ENCODE results near the gene XG. TPM values are rescaled to one million over a fixed set of nuclear protein-coding genes. Genes with fewer than 3 reads are reported as not detected.

Gene XG
- total and polyA plus RNA-seq, 9 of the 15 experiments (the other 6 are each of a cell fraction or from before 2014, with no cell fraction given) = 0.03 to 0.12 TPM; not detected in 7

- intact Hi-C loops (cut with micrococcal nuclease) = no loop called here
- CTCF ChIA-PET (ENCODE audit: low intra/inter-chr PET ratio) = no interaction called here
- TF ChIP-seq HNRNPL (IDR thresholded peaks at IDR 0.05; ENCODE audit: low read depth, low read length) (no peak), ZNF57 (CRISPR knock-in tag; IDR thresholded peaks at IDR 0.05) (no peak), CTCF (IDR thresholded peaks at IDR 0.05 in 2 of 3, conservative IDR thresholded peaks at IDR 0.05 in 1 of 3; ENCODE audit: insufficient read depth in 2 of 3, low read depth in 1 of 3, low read length in 3 of 3) (no peak), ZNF785 (CRISPR knock-in tag; IDR thresholded peaks at IDR 0.05) (no peak), RBM14 (IDR thresholded peaks at IDR 0.05; ENCODE audit: borderline replicate concordance, insufficient read depth, low read depth, low read length) (no peak), HBP1 (CRISPR knock-in tag; IDR thresholded peaks at IDR 0.05) (no peak), ZNF311 (CRISPR knock-in tag; IDR thresholded peaks at IDR 0.05) (no peak), HEY1 (CRISPR knock-in tag; IDR thresholded peaks at IDR 0.05; ENCODE audit: borderline replicate concordance) (no peak), L3MBTL2 (IDR thresholded peaks at IDR 0.05) (no peak), POLR2A (conservative IDR thresholded peaks at IDR 0.05) (no peak), PATZ1 (CRISPR knock-in tag; IDR thresholded peaks at IDR 0.05; ENCODE audit: borderline replicate concordance) (no peak), KLF13 (tag; IDR thresholded peaks at IDR 0.05; ENCODE audit: borderline replicate concordance, low read depth) (no peak), BRF2 (IDR thresholded peaks at IDR 0.05; ENCODE audit: borderline replicate concordance, insufficient read depth, insufficient read length) (no peak), ZNF583 (CRISPR knock-in tag; IDR thresholded peaks at IDR 0.05) (no peak), ZNF146 (CRISPR knock-in tag; IDR thresholded peaks at IDR 0.05; ENCODE audit: unreplicated experiment) (no peak)
These were observed 68.4 kb downstream of the XG start for GRCh38 chrX:2820136-2820771.

More at GRCh38 chrX:2820136-2820771, 68.4 kb downstream of the XG start:
- POLR2A ChIA-PET = interaction anchor here (0.6 kb wide), 1 partner anchor 753 kb away, joined by 3 read pairs; no protein-coding TSS in a partner anchor
- WGBS (ENCODE audit: insufficient coverage, low coverage, missing lambda C conversion rate) = 32% methylated on average over 8 of the region's 8 CpGs
- Histone ChIP-seq H3K4me1 (replicated peaks in 1 of 2; ENCODE audit: control insufficient read depth in 2 of 2, insufficient read depth in 2 of 2, low read length in 2 of 2) (peaks cover 0 to 8% of the 10 kb centered on the region in 2 experiments; a peak in 3 of 5 replicates), H3K9me3 (replicated peaks; ENCODE audit: control insufficient read depth, insufficient read depth, low read depth, low read length) (no peaks in the 10 kb centered on the region), H4K20me1 (replicated peaks; ENCODE audit: control insufficient read depth, insufficient read depth, low read length) (no peaks in the 10 kb centered on the region), H3K4me3 (no peak overlapping the region), H3K79me2 (ENCODE audit: control insufficient read depth, insufficient read depth, low read length) (no peaks in the 10 kb centered on the region), H3K9ac (ENCODE audit: insufficient read depth in 1 of 2, low read depth in 2 of 2, low read length in 2 of 2) (no peak overlapping the region), H3K27ac (ENCODE audit: extremely low read depth, low read depth, low read length) (no peak overlapping the region), H2AFZ (ENCODE audit: low read depth, low read length) (peak overlapping the region; percentile 85), H3K36me3 (ENCODE audit: control insufficient read depth, insufficient read depth, low read length) (no peaks in the 10 kb centered on the region), H3K9me1 (ENCODE audit: control insufficient read depth, insufficient read depth, low read length) (no peaks in the 10 kb centered on the region), H3K27me3 (ENCODE audit: control insufficient read depth in 2 of 2, insufficient read depth in 2 of 2, low read length in 2 of 2) (no peaks in the 10 kb centered on the region), H3K4me2 (ENCODE audit: insufficient read depth, low read length) (no peak overlapping the region)
- no peak for ATAC-seq
- in situ Hi-C loops (cut with MboI) = no loop called here
- FAIRE-seq = no peak
- no peak for DNase-seq (ENCODE audit: extremely low read depth in 1 of 4, low spot score in 3 of 4)
- no TSS peak for BruUV-seq (replicated peaks)
